ENCODE measurements around the gene CAP2. TPM values are rescaled to one million over a fixed set of nuclear protein-coding genes. Genes with fewer than 3 reads are reported as not detected.

CAP2 gene
- total and polyA plus RNA-seq, 9 of the 15 experiments (the other 6 are each of a cell fraction or from before 2014, with no cell fraction given): not detected

GRCh38 chr6:17478946-17479345, 85.6 kb downstream of the CAP2 start:
- H3K9me1 ChIP-seq (ENCODE audit: control insufficient read depth, insufficient read depth, low read length): no peaks in the 10 kb centered on the region
- BruUV-seq (replicated peaks): no TSS peak
- H4K20me1 ChIP-seq (replicated peaks; ENCODE audit: control insufficient read depth, insufficient read depth, low read length): no peaks in the 10 kb centered on the region
- TF ChIP-seq PRPF4 (IDR thresholded peaks at IDR 0.05; ENCODE audit: insufficient read depth, low read depth, low read length, poor library complexity, severe bottlenecking) (no peak), ZNF717 (CRISPR knock-in tag; IDR thresholded peaks at IDR 0.05) (no peak), ELK1 (CRISPR knock-in tag; IDR thresholded peaks at IDR 0.05) (no peak), TAF1 (IDR thresholded peaks at IDR 0.05; ENCODE audit: control insufficient read depth, extremely low read depth, insufficient read depth, low read length, severe bottlenecking) (no peak), HMG20B (CRISPR knock-in tag; IDR thresholded peaks at IDR 0.05) (no peak), ZC3H4 (CRISPR knock-in tag; IDR thresholded peaks at IDR 0.05; ENCODE audit: borderline replicate concordance) (no peak), ZSCAN29 (IDR thresholded peaks at IDR 0.05) (no peak), BDP1 (IDR thresholded peaks at IDR 0.05; ENCODE audit: insufficient read depth, insufficient read length) (no peak), GABPB2 (CRISPR knock-in tag; conservative IDR thresholded peaks at IDR 0.05) (no peak), HNRNPK (IDR thresholded peaks at IDR 0.05; ENCODE audit: low read depth, low read length, poor library complexity, severe bottlenecking) (no peak), PCBP2 (IDR thresholded peaks at IDR 0.05; ENCODE audit: low read depth, low read length, poor library complexity, severe bottlenecking) (no peak), NFE2 (IDR thresholded peaks at IDR 0.05; ENCODE audit: low read depth) (no peak), ZNF644 (tag; IDR thresholded peaks at IDR 0.05; ENCODE audit: low read depth) (no peak), ZNF79 (CRISPR knock-in tag; IDR thresholded peaks at IDR 0.05; ENCODE audit: low read depth) (no peak), SP2 (IDR thresholded peaks at IDR 0.05; ENCODE audit: extremely low read depth, low read depth, low read length, poor library complexity, severe bottlenecking) (no peak), ZNF165 (CRISPR knock-in tag; IDR thresholded peaks at IDR 0.05; ENCODE audit: borderline replicate concordance) (no peak), SOX6 (IDR thresholded peaks at IDR 0.05) (no peak), ARID2 (IDR thresholded peaks at IDR 0.05) (no peak), TBL1XR1 (IDR thresholded peaks at IDR 0.05; ENCODE audit: low read length in 2 of 2) (no peak), SMARCE1 (IDR thresholded peaks at IDR 0.05) (no peak)
- H2AFZ ChIP-seq (ENCODE audit: low read depth, low read length): no peak overlapping the region
- DNase-seq (ENCODE audit: extremely low read depth in 1 of 4, low spot score in 3 of 4) (no peak), FAIRE-seq (no peak), ATAC-seq (no peak)
- CTCF ChIA-PET (ENCODE audit: low intra/inter-chr PET ratio): interaction anchor here (0.7 kb wide), 1 partner anchor 243 kb away, joined by 3 read pairs; no protein-coding TSS in a partner anchor
- H3K9me3 ChIP-seq (replicated peaks; ENCODE audit: control insufficient read depth, insufficient read depth, low read depth, low read length): no peaks in the 10 kb centered on the region
- H3K79me2 ChIP-seq (ENCODE audit: control insufficient read depth, insufficient read depth, low read length): no peaks in the 10 kb centered on the region
- H3K4me2 ChIP-seq (ENCODE audit: insufficient read depth, low read length): no peak overlapping the region
- no peak overlapping the region for H3K4me3 ChIP-seq
- peak overlapping the region in 1 of 2 experiments; percentile 52; a peak in 1 of 4 replicates for H3K9ac ChIP-seq (ENCODE audit: insufficient read depth in 1 of 2, low read depth in 2 of 2, low read length in 2 of 2)
- no peaks in the 10 kb centered on the region for H3K4me1 ChIP-seq (replicated peaks in 1 of 2; ENCODE audit: control insufficient read depth in 2 of 2, insufficient read depth in 2 of 2, low read length in 2 of 2)
- H3K36me3 ChIP-seq (ENCODE audit: control insufficient read depth, insufficient read depth, low read length): no peaks in the 10 kb centered on the region
- H3K27ac ChIP-seq (ENCODE audit: extremely low read depth, low read depth, low read length): no peak overlapping the region
- in situ Hi-C loops (cut with MboI) (no loop called here), intact Hi-C loops (cut with micrococcal nuclease) (no loop called here)
- 0% methylated on average over 6 of the region's 7 CpGs for WGBS (ENCODE audit: insufficient coverage, low coverage, missing lambda C conversion rate)
- POLR2A ChIA-PET: no interaction called here
- peaks cover 38 to 39% of the 10 kb centered on the region in 2 experiments for H3K27me3 ChIP-seq (ENCODE audit: control insufficient read depth in 2 of 2, insufficient read depth in 2 of 2, low read length in 2 of 2)
